Measurements from ENCODE around the gene HOXA13. TPM values are rescaled to one million over a fixed set of nuclear protein-coding genes. Genes with fewer than 3 reads are reported as not detected.

The HOXA13 gene
- total RNA-seq, 1 donor from 2014 or later: not detected

- peaks cover 3% of the 10 kb centered on the region for H3K36me3 Mint-ChIP-seq (ENCODE audit: low read depth, unreplicated experiment)
- DNase-seq (ENCODE audit: low spot score): no peak
- no peaks in the 10 kb centered on the region for H3K9me3 Mint-ChIP-seq (ENCODE audit: unreplicated experiment)
- H3K4me1 Mint-ChIP-seq (ENCODE audit: unreplicated experiment): peaks cover 28% of the 10 kb centered on the region
- no peak overlapping the region for H3K27ac Mint-ChIP-seq (ENCODE audit: unreplicated experiment)
- H3K4me3 Mint-ChIP-seq (ENCODE audit: unreplicated experiment): no peak overlapping the region
- TF ChIP-seq CTCF (IDR thresholded peaks at IDR 0.05; ENCODE audit: unreplicated experiment): no peak
- H3K27me3 Mint-ChIP-seq (ENCODE audit: unreplicated experiment): peaks cover 57% of the 10 kb centered on the region
Observed at GRCh38 chr7:27152816-27153442, 47.0 kb downstream of the HOXA13 start.

GRCh38 chr7:27151931-27152815, 47.7 kb downstream of the HOXA13 start, which contains the start of gene HOXA3:
Gene HOXA3, minus strand, starts transcription at chr7:27152583. Its CDS starts 41,943 bp downstream, at chr7:27110640.
- Mint-ChIP-seq H3K4me1 (ENCODE audit: unreplicated experiment) (peaks cover 29% of the 10 kb centered on the region), H3K36me3 (ENCODE audit: low read depth, unreplicated experiment) (peaks cover 3% of the 10 kb centered on the region), H3K4me3 (ENCODE audit: unreplicated experiment) (peak within 1 kb of the TSS; percentile 73), H3K27ac (ENCODE audit: unreplicated experiment) (peak within 1 kb of the TSS; percentile 67), H3K9me3 (ENCODE audit: unreplicated experiment) (no peaks in the 10 kb centered on the region), H3K27me3 (ENCODE audit: unreplicated experiment) (peaks cover 56% of the 10 kb centered on the region)
- no peak for TF ChIP-seq CTCF (IDR thresholded peaks at IDR 0.05; ENCODE audit: unreplicated experiment)
- no peak for DNase-seq (ENCODE audit: low spot score)

GRCh38 chr7:27151341-27151930, 48.5 kb downstream of the HOXA13 start:
- Mint-ChIP-seq H3K4me1 (ENCODE audit: unreplicated experiment) (peaks cover 29% of the 10 kb centered on the region), H3K9me3 (ENCODE audit: unreplicated experiment) (no peaks in the 10 kb centered on the region), H3K27ac (ENCODE audit: unreplicated experiment) (peak overlapping the region; percentile 67), H3K36me3 (ENCODE audit: low read depth, unreplicated experiment) (peaks cover 2% of the 10 kb centered on the region), H3K27me3 (ENCODE audit: unreplicated experiment) (peaks cover 60% of the 10 kb centered on the region), H3K4me3 (ENCODE audit: unreplicated experiment) (peak overlapping the region; percentile 73)
- no peak for DNase-seq (ENCODE audit: low spot score)
- no peak for TF ChIP-seq CTCF (IDR thresholded peaks at IDR 0.05; ENCODE audit: unreplicated experiment)

- H3K27ac Mint-ChIP-seq (ENCODE audit: unreplicated experiment): no peak overlapping the region
- peak; percentile 77 for TF ChIP-seq CTCF (IDR thresholded peaks at IDR 0.05; ENCODE audit: unreplicated experiment)
- H3K27me3 Mint-ChIP-seq (ENCODE audit: unreplicated experiment): peaks cover 64% of the 10 kb centered on the region
- H3K36me3 Mint-ChIP-seq (ENCODE audit: low read depth, unreplicated experiment): peaks cover 4% of the 10 kb centered on the region
- DNase-seq (ENCODE audit: low spot score): peak; percentile 84
- peak overlapping the region; percentile 73 for H3K4me3 Mint-ChIP-seq (ENCODE audit: unreplicated experiment)
- no peaks in the 10 kb centered on the region for H3K9me3 Mint-ChIP-seq (ENCODE audit: unreplicated experiment)
- H3K4me1 Mint-ChIP-seq (ENCODE audit: unreplicated experiment): peaks cover 27% of the 10 kb centered on the region
Observed at GRCh38 chr7:27150568-27151340, 49.1 kb downstream of the HOXA13 start.
